NCI-H1694 treated with DMSO at 0.1 percent for 48 hours (cell line): ENCODE results near the gene RABGAP1.
"Not testable (repeated sequence)": the region's sequence is repeated elsewhere in the genome, so short reads cannot be mapped to it uniquely, and the experiment has no call there.

Source experiments
- DNase-seq: peaks from one replicate; lab custom pipeline; 2025; lab: John Stamatoyannopoulos, UW

The RABGAP1 gene

DNA sequence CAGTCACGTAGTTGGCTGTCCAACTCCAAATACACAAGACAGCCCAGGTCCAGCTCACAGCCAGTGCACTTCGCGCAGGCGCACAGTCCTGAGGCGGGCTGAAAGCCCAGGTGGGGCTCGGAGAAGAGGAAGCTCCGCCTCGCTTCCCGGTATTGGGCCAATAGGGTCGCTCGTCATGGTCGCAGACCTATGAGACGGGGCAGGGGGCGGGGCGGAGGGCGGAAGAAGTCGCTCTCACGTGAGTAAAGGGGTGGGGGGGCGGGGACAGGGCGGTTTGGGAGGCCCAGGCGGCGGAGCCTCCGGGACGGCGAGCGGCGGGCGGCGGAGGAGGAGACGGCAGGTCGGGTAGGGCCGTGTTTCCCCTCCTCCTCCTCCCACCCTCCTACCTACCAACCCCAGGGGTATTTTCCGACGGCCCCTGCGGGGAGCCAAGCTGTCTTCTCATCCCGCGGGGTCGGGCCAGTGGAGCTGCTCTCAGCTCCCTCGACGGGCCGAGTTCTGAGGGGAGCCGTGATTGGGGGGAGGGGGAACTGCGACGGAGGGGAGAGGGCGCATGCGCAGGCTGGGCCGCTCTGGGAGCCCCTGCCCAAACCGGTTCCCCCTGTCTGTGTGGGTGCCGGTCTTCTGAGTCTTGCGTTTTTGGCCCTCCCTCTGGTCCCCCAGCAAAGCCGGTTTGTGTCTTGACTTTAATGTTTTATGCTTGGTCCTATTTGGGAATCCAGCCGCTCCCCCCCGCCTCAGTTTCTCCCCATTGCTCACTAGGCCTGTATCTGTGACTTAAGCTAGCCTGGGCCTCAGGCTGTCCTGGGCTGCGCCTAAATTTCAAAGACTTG is at the start of gene RABGAP1:
Gene RABGAP1, plus strand, starts transcription at position 272 of the 833 bp plus-strand sequence. CDS start 16,040 bp downstream, outside the sequence.
- DNase-seq = peak; percentile 89

DNA sequence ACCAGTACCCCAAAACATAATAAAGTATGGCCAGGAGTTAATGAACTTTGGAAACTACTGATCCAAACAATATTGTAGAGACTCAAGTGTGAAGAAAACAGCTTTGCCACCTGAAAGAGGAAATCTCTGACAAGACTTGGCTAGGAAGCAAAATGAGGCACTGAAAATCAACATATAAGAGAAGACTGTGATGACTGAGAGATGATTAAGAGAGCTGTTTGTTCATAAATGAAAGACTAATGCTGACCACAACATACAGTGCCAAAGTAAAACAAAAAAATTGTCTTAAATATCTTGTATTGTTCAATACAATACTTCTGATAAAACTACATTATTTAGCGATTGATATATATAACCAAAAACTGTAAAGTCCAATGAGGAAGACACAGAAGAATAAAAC is 42.9 kb upstream of the RABGAP1 start:
- DNase-seq = no peak

DNA sequence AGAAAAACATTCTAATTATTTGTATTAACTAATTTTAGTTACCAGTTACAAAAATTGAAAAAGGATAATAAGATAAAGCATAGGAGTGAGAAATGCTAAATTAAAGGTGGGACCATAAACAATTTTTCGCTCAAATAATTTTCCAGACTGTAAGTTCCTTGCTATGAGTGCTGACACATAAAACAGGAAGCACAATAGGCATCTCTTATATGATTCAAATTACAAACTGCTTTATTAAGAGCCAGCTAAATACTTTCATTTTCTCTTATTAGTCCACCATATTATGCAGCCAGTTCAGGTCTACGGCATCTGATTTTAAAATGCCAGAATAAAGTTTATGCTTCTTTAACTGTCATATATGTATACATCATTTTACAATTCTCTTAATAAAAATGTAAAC is 40.0 kb upstream of the RABGAP1 start:
- no peak for DNase-seq

DNA sequence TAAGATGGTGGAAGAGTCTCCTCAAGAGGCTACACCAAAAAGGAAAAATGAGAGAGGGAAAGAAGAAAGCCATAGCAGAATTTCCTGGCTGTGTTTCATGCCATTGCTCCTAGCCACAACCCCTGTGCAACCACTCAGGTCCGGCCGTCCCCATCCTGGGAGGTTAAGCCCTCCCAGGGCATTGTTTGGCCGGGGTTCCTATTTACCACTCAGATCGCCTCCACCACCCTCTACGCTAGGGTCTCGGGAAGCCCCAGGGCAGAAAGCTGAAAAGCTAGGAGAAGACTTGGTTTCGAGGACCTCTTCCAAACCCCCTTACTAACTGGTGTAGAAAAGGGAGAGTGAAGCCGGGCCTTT is 36.4 kb upstream of the RABGAP1 start:
- no peak for DNase-seq

DNA sequence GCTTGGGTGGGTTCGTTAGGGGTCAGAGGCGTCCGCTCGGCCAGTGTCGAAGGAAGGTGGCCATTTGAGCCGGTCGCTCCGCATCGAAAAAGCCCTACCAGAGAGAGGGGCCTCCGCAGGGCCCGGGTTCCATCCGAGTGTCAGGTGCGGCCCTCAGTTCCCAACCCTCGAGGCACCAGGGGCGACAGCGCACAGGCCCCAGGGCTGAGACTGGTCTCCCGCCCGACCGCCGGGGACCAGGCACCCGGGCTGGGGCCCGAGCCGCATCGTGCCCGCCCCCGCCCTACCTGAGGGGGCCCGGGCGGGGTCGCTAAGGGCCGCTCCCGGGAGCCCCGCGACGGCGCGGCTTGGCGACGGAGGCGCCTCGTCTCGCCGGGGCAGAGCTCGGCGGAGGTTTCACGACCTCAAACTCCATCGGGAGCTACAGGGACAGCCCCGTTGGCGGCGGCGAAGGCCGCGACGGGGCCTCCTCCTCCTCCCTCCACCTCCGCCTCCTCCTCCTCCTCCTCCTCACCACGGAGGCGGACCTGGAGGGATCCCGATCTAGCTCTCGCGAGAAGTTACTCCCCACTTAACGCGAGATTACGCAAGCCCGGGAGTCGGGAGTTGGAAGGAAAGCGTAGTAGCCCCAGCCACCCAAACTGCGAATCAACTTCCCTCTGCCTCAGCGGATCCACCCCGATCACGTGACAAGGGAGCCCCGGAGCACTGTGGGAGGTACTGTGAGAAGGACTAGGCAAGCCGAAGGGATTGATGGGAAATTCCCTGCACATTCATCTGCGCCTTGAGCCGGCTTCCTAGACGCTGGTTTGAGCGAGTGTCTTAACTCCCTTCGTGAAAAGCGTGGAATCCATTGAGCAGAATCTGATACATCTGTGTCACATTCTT is 35.8 kb upstream of the RABGAP1 start, which contains the start of gene RC3H2:
Gene RC3H2, minus strand, starts transcription at position 537 of the 888 bp plus-strand sequence. CDS start 7,850 bp downstream, outside the sequence.
- peak; percentile 97 for DNase-seq

DNA sequence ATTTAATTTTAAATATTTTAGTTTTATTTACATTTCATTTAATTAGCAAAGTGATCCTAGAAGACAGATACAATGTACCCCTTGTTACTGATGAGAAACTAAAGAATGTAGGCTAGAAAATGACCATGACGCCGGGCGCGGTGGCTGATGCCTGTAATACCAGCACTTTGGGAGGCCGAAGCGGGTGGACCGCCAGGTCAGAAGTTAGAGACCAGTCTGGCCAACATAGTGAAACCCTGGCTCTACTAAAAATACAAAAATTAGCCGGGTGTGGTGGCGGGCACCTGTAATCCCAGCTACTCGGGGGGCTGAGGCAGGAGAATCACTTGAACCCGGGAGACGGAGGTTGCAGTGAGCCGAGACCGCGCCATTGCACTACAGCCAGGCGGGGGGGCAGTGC is 34.7 kb upstream of the RABGAP1 start:
- not testable (repeated sequence) for DNase-seq

DNA sequence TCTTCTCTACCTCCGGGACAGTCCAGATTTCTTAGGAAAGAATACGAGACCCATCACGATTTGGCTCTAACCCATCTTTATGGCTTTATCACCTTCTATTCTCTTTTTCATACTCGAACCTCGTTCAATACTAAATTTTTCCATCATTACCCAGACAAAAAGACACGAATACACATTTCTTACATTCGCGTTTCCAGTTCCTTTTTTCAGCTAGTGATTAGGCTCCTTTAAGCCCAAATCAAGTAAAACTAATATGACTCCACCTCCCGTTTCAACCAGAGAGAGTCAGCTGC is 28.2 kb upstream of the RABGAP1 start:
- no peak for DNase-seq

DNA sequence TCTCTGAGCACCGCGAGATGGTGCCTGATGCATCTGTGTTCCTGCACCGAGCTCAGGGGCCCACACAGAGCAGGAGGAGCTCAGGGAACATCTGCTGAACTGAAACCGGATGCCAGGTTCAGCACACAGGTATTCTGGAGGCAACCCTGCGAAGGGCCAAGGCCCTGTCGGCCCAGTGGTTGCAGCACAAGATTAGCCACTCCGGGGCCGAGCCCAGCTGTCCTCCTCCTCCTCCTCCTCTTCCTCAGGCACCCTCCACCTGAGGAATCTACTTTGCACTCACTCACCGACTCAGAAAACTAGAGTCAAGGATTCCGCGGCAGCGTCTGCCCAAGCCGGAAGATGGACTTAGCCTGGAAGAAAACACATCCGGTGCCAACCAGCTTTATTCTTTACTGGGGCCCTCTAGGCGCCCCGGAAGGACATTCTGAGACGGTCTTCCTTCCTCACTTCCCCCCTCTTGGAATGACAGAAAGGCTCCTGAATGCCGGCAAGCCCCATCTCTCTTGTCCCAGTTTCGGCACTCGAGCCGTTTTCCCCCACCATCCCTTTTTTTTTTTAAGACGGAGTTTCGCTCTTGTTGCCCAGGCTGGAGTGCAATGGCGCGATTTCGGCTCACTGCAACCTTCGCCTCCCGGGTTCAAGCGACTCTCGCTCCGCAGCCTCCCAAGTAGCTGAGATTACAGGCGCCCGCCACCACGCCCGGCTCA is 27.7 kb upstream of the RABGAP1 start, which contains the start of gene ZBTB6:
Gene ZBTB6, minus strand, starts transcription at position 360 of the 710 bp plus-strand sequence. CDS start 1,251 bp downstream, outside the sequence.
- DNase-seq = peak; percentile 77

DNA sequence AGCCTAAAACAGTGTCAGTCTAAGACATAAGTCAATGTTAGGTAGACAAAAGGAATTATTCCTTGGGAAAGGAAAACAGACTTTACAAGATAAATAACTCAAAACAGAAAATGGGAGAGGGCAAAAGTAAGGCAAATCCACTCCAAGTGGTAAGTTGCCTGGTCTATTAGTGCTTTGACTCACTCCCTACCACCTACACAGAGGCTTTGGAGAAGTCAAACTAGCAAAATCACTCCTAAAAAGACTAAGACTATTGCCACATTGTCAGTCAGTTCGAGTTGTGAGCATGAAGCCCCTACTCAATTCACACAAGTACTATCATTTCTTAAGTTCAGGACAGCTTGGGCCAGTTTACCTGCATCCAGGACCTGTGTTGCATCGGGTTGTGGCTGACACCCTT is 22.5 kb upstream of the RABGAP1 start:
- no peak for DNase-seq

DNA sequence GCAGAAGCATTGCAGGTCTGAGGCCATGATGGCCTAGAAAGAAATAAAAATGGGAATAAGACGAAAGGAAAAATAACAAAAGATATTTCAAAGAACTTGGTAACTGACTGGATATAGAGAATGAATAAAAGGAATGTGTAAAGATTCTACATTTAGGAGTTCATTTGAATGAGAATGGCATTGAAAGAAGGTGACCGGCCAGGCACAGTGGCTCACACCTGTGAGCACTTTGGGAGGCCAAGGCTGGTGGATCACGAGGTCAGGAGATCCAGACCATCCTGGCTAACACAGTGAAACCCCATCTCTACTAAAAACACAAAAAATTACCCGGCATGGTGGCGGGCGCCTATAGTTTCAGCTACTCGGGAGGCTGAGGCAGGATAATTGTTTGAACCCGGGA is 18.1 kb upstream of the RABGAP1 start:
- DNase-seq = no peak

DNA sequence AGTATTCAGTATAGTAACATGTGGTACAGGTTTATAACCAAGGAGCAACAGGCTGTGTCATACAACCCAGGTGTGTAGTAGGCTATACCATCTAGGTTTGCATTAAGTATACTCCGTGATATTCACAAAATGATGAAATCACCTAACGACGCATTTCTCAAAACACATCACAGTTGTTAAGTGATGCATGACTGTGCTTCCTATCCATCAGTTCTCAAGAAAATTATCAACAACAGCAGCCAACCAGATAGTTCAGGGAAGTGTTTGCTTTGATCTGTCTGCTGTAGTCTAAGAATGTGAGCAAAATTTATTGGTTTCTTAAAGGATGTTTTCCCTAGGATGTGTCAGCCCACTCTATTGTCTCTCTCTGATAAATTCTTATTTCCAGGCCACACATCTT is 16.9 kb upstream of the RABGAP1 start:
- DNase-seq = no peak

DNA sequence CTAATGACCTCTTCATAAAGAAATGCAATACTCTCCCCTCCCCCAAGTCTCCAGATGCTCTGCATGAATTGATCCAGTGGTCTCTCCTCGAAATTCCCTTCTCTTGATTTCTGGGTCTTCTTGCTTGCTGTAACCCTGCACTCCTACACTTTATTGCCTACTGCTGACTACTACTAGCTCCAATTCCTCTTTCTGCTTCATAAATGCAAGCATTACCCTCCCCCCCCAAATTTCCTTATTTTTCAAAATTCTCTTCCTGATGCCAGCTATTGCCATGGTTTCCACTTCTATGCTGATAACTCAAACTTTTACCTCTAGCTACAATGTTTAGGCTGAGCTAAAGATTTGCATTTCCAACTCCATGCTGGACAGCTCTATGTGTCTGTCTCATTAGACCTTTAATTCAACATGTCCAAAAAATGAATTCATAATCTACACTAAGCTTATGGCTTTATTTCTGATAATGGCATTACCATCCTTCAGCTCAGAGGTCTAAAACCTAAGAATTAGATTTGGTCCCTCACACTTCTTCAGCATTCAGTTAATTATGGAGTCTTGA is 10.9 kb upstream of the RABGAP1 start:
- no peak for DNase-seq

DNA sequence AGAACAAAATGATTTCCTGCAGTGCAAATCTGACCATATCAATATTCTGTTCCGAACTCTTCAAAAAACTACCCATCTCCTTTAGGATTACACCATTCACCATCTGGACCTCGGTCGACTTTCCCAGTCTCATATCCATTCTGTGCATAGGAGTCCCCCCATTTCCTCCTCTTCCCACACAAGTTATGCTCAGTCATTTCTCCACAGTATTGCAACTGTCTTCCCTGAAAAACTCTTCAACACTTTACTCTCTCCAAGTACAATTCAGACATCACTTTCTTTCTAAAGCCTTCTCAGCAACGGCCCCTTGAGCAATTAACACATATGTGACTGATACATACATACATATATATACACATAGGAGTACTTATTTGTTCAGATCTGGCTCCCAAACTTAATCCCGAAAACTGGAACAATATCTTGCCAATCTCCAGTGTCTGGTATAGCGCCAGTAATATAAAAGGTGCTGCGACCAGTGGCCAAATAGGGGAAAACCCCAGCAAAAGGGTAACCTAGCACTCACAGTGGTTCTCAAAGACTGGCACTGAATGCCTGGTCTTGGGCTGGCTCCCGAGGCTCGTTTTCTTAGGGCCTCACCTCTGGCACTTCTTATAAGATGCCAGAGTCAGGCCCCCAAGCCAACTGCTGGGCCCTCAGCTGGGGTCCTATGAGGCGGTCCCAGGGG is 10.1 kb upstream of the RABGAP1 start:
- DNase-seq = no peak

DNA sequence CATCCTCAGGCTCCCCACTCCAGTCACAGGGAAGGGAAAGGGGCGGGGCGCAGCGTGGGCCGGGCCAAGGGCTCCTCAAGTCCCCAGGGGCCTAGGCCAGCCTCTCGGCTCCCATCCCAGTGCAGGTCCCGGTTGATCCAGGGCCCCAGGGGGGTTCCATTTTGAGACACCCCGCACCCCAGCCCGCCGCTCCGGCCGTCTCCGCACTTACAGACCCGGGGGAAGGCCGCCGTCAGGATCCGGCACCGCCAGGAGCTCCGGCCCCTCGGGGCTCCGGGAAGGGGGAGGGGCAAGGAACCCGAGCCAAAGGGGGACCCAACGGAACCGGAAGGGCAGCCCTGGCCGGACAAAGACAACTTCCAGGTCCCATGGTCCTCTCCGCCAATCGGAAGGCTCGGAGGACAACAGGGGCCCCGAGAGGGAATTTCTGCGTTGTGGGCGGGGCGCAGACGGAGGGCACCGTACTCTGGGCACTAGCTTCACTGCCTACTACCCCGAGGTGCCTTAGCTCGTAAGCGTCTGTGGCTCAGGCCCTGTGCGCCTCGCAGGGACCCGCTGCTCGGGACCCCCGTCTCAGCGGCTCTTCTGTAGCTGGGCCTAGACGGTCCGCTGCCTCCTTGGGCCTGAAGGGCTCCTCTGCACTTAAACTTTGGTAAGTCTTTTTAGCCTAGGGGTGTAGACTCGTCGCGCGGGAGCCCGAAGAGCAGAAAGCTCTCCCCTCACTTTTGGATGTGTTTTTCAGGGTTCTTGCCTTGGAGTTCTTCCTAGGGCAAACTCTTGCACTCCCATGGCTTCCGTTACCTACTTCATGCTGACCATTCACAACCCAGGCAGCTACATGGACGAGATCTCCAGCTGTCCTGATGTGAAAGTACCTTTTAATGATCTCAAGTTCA is 9.3 kb upstream of the RABGAP1 start, which contains the start of gene ZBTB26:
Gene ZBTB26, minus strand, starts transcription at position 287 of the 896 bp plus-strand sequence. CDS start 11,578 bp downstream, outside the sequence.
- peak; percentile 69 for DNase-seq

DNA sequence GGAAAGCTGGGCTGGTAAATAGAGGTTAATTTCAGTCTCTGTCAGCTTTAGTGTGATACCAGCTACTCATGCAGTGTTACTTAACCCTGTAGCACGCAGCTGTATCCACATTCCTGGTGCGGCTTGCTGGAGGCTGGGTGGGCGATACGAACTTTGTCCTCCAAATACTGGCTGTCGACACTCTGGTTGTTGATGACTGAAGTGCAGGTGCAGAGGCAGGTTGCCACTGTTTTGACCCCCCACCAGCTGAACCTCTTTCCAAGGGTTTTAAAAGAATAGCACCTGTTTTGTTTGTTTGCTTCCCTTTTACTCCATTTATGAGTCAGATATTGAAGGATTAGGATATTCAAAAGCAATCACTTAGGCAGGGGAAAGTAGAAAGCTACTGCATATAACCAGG is 4.4 kb upstream of the RABGAP1 start:
- DNase-seq = no peak

DNA sequence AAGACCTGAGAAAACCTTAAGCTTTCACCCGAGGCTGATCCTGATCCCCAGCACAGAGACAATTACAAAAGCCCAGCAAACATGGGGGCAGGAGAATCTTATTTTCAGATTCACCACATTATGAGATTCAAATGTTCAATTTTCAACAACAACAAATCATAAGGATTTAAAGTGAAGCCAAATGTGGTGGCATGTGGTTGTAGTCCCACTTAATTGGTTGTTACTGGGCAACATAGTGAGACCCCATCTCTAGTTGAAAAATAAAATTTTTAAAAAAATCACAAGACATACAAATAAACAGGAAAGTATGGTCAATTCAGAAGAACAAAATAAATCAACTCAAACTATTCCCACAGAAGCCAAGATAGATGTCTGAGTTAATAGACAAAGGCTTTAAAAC is 3.9 kb upstream of the RABGAP1 start:
- DNase-seq = no peak

DNA sequence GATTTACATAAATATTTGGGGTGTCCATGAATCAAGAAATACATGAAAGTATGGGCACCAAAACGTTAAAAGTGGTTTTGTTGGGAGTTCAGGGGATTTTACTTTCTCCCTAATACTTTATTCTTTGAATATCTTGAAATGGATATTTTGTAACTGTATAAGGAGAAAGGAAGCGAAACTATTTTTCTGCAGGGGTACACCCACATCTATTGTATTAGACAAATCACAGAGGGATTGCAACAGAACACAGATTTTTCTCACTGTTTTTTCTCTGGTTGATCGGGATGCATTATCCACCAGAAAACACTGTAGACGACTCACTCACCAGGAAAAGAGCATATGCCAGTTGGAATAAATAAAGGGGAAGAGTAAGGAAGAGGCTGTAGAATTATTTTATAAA is 1.2 kb upstream of the RABGAP1 start:
- no peak for DNase-seq

DNA sequence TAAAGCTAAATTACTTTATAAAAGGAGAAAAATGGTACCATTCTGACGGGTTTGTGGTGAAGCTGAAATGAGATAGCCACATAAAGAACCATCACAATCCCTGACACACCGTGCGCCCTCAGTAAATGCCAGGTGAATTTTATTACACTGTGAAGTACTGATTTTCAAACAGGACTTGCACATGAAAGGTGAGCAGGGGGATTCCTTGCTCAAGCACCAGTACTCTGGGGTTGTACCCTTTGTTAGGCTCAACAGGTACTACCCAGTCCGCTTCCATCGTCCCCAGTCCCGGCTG is 419 bp upstream of the RABGAP1 start:
- no peak for DNase-seq

DNA sequence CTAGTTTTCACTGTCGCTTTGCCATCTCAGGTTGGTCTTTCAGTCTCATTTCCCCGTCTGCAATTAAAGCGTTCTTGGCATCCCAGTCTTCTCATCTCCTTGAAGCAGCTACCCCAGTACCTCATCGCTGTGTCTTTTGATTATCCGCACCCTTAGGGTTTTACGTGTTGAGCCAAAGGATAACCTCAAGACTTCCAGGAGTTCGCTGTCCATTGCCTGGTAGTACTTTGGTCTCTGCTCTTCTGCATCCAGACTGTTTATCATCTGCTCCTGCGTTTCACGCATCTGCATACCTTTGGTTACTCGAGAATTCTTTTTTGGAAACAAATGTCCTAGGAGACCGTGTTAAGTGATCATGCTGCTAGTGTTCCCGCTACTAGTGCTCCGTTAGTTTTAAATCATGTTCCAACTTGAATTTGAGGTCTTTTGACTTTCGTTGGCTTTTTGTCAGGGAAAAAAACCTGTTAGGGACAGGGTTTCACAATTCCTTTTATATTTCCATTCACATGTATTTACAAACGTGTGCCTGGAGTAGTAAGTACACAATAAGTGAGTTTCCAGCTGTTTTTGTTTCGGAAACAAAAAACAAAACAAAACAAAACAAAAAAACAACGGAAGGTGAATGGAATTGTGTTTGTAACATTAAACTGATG is 888 bp downstream of the RABGAP1 start:
- no peak for DNase-seq
